OCI-LY1 (cell line): ENCODE results near the gene SMIM1.
"Not testable (repeated sequence)": the region's sequence is repeated elsewhere in the genome, so short reads cannot be mapped to it uniquely, and the experiment has no call there.

Source experiments
- H2AFZ ChIP-seq: fragments of 200-600 bp; sonication (generic), shearing (Covaris generic); 2 replicates; pipeline ENCODE4 v1.6.0; 2014; ENCODE audit warnings: antibody characterized with exemption, mild to moderate bottlenecking, low read length
- H3F3A ChIP-seq: fragments of 200-600 bp; sonication (generic), shearing (Covaris generic); 2 replicates; pipeline ENCODE4 v1.6.0; 2014; ENCODE audit warnings: mild to moderate bottlenecking, antibody characterized with exemption, low read length, moderate library complexity; ENCODE audit not compliant: insufficient read depth
- H3K27ac ChIP-seq: fragments of 200-600 bp; sonication (generic); 2 replicates; pipeline ENCODE4 v1.5.1; 2014; ENCODE audit warnings: low read length, mixed run types, mild to moderate bottlenecking, low read depth; ENCODE audit not compliant: poor library complexity, severe bottlenecking
- H3K27me3 ChIP-seq: fragments of 200-600 bp; sonication (generic); 2 replicates; pipeline ENCODE4 v1.6.0; 2014; ENCODE audit warnings: antibody characterized with exemption, mild to moderate bottlenecking, low read length, moderate library complexity; ENCODE audit not compliant: insufficient read depth
- H3K36me3 ChIP-seq: fragments of 200-600 bp; sonication (generic); 2 replicates; pipeline ENCODE4 v1.6.1; 2014; ENCODE audit warnings: mild to moderate bottlenecking, antibody characterized with exemption, low read length, moderate library complexity, mixed read lengths; ENCODE audit not compliant: insufficient read depth
- H3K4me1 ChIP-seq: fragments of 200-600 bp; sonication (generic); 2 replicates; pipeline ENCODE4 v1.5.1; 2014; ENCODE audit warnings: mild to moderate bottlenecking, low read length, moderate library complexity; ENCODE audit not compliant: insufficient read depth, severe bottlenecking
- H3K4me2 ChIP-seq: fragments of 200-600 bp; sonication (generic), shearing (Covaris generic); 2 replicates; pipeline ENCODE4 v1.6.1; 2014; ENCODE audit warnings: low read length
- H3K4me3 ChIP-seq: fragments of 200-600 bp; sonication (generic); 2 replicates; pipeline ENCODE4 v1.5.1; 2014; ENCODE audit warnings: low read length, low read depth, mild to moderate bottlenecking, mixed read lengths; ENCODE audit not compliant: poor library complexity, severe bottlenecking
- H3K79me2 ChIP-seq: fragments of 200-600 bp; shearing (Covaris generic); 2 replicates; pipeline ENCODE4 v1.6.1; 2016; ENCODE audit warnings: mixed run types, low read length, mixed read lengths; ENCODE audit not compliant: insufficient read depth
- H3K9ac ChIP-seq: fragments of 200-600 bp; sonication (generic), shearing (Covaris generic); 2 replicates; pipeline ENCODE4 v1.6.1; 2014; ENCODE audit warnings: mild to moderate bottlenecking, low read length, mixed read lengths
- H3K9me2 ChIP-seq: fragments of 200-600 bp; sonication (generic), shearing (Covaris generic); 2 replicates; pipeline ENCODE4 v1.6.1; 2014; ENCODE audit warnings: low read depth, mild to moderate bottlenecking, low read length, mixed read lengths
- H3K9me3 ChIP-seq: fragments of 200-600 bp; shearing (Covaris generic); 2 replicates; pipeline ENCODE4 v1.6.1; 2014; ENCODE audit warnings: low read length, mixed read lengths
- H4K20me1 ChIP-seq: fragments of 200-600 bp; sonication (generic), shearing (Covaris generic); 2 replicates; pipeline ENCODE4 v1.6.0; 2016; ENCODE audit warnings: mild to moderate bottlenecking, low read length; ENCODE audit not compliant: insufficient read depth
- CTCF ChIP-seq: fragments of 200-600 bp; sonication (generic), shearing (Covaris generic); IDR thresholded peaks from 2 replicates; pipeline ENCODE4 v1.5.1; 2017; ENCODE audit warnings: mild to moderate bottlenecking, antibody characterized with exemption, low read length, moderate library complexity, mixed read lengths
- EZH2 ChIP-seq: fragments of 200-600 bp; sonication (generic), shearing (Covaris generic); IDR thresholded peaks from 2 replicates; pipeline ENCODE4 v1.8.0; 2017; ENCODE audit warnings: borderline replicate concordance, mixed run types, mild to moderate bottlenecking, antibody characterized with exemption, low read length, moderate library complexity, mixed read lengths

SMIM1 gene

GRCh38 chr1:3803905-3804626 is 31.5 kb downstream of the SMIM1 start:
- Histone ChIP-seq H3F3A (no peaks in the 10 kb centered on the region), H3K4me2 (no peak overlapping the region), H3K4me1 (no peaks in the 10 kb centered on the region), H3K9me3 (no peaks in the 10 kb centered on the region), H3K27ac (no peak overlapping the region), H3K9ac (no peak overlapping the region), H3K4me3 (no peak overlapping the region), H3K9me2 (no peaks in the 10 kb centered on the region), H4K20me1 (no peaks in the 10 kb centered on the region), H3K36me3 (no peaks in the 10 kb centered on the region; the same call in 1 of the 2 replicates), H3K27me3 (peaks cover 5% of the 10 kb centered on the region; the same call in 1 of the 2 replicates), H3K79me2 (no peaks in the 10 kb centered on the region), H2AFZ (no peak overlapping the region)
- TF ChIP-seq EZH2 (no peak), CTCF (no peak)

- not testable (repeated sequence) for H3K4me1 ChIP-seq, H3K9me2 ChIP-seq, H3K9me3 ChIP-seq, H2AFZ ChIP-seq, H3K4me3 ChIP-seq, H3K36me3 ChIP-seq, H3K4me2 ChIP-seq, H3K27me3 ChIP-seq, H3K79me2 ChIP-seq, H3F3A ChIP-seq, H4K20me1 ChIP-seq, H3K27ac ChIP-seq, H3K9ac ChIP-seq
These were observed 32.0 kb downstream of the SMIM1 start for GRCh38 chr1:3804627-3804944.

DNA sequence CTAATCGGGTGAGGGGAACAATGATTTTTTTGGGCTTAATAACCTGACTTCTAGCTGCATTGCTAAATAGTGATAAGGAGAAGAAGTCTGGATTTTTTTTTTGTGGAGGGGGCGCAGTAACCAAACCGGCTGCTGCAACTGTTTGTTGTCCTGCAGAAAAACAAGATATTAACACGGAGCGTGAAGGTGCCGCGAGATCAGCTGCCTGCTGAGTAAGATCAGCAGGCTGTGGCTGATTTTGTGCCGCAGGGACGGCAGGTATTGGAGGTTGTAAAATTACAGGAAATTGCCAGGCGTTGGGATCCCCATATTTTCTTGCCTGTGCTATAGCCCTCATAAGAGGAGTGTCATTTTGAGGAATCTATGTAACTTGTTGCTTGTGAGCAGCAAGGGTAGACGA is 32.5 kb downstream of the SMIM1 start:
- Histone ChIP-seq H3K36me3 (no peaks in the 10 kb centered on the region; the same call in 1 of the 2 replicates), H3F3A (no peaks in the 10 kb centered on the region), H3K4me3 (no peak overlapping the region), H3K27ac (no peak overlapping the region), H3K79me2 (no peaks in the 10 kb centered on the region), H2AFZ (no peak overlapping the region), H3K27me3 (peaks cover 5% of the 10 kb centered on the region; the same call in 1 of the 2 replicates), H3K9me2 (no peaks in the 10 kb centered on the region), H3K4me2 (no peak overlapping the region), H3K9ac (no peak overlapping the region), H3K4me1 (no peaks in the 10 kb centered on the region), H4K20me1 (no peaks in the 10 kb centered on the region), H3K9me3 (no peaks in the 10 kb centered on the region)
- no peak for TF ChIP-seq CTCF
- no peak for TF ChIP-seq EZH2

GRCh38 chr1:3807769-3808168 is 35.2 kb downstream of the SMIM1 start:
- TF ChIP-seq CTCF, result no peak
- TF ChIP-seq EZH2, result no peak
- Histone ChIP-seq H3K4me1 (no peaks in the 10 kb centered on the region), H3K27ac (no peak overlapping the region), H3K9me2 (no peaks in the 10 kb centered on the region), H3K9me3 (no peaks in the 10 kb centered on the region), H3F3A (no peaks in the 10 kb centered on the region), H3K27me3 (no peaks in the 10 kb centered on the region; the same call in 1 of the 2 replicates), H3K4me3 (no peak overlapping the region), H2AFZ (no peak overlapping the region), H3K4me2 (no peak overlapping the region), H4K20me1 (no peaks in the 10 kb centered on the region), H3K9ac (no peak overlapping the region), H3K36me3 (no peaks in the 10 kb centered on the region), H3K79me2 (no peaks in the 10 kb centered on the region)
